Ascending aorta (tissue), 2 donors: Measurements from ENCODE around the gene NME7. TPM values are rescaled to one million over a fixed set of nuclear protein-coding genes. Genes with fewer than 3 reads are reported as not detected.

Source experiments
- DNase-seq, 2 donors: peaks; one replicate each; pipeline ENCODE4 v3.0.0-alpha.2; 2019; ENCODE audit warnings: low spot score in 2 of 2
- H3K27ac ChIP-seq, 2 donors: fragments of 200-600 bp; sonication (generic); one replicate each; pipeline ENCODE4 v1.5.1; 2016 to 2017; ENCODE audit warnings: mild to moderate bottlenecking in 1 of 2
- H3K27me3 ChIP-seq: fragments of 200-600 bp; sonication (generic); one replicate; pipeline ENCODE4 v1.5.1; 2017
- H3K36me3 ChIP-seq, 2 donors: fragments of 200-600 bp; sonication (generic); one replicate each; pipeline ENCODE4 v1.5.1; 2016
- H3K4me1 ChIP-seq, 2 donors: fragments of 200-600 bp; sonication (generic); one replicate each; pipeline ENCODE4 v1.5.1; 2016 to 2017; ENCODE audit warnings: mild to moderate bottlenecking in 1 of 2
- H3K4me3 ChIP-seq, 2 donors: fragments of 200-600 bp; sonication (generic); one replicate each; pipeline ENCODE4 v1.5.1; 2016 to 2017; ENCODE audit warnings: mild to moderate bottlenecking in 1 of 2
- H3K9me3 ChIP-seq, 2 donors: fragments of 200-600 bp; sonication (generic); one replicate each; pipeline ENCODE4 v1.5.1; 2016
- CTCF ChIP-seq, 3 experiments: fragments of 200-600 bp in 2 of 3; fragments of 450-650 bp in 1 of 3; sonication (generic) in 2 of 3; IDR thresholded peaks; one replicate each; pipeline ENCODE4 v1.5.1; 2016 to 2019; ENCODE audit warnings: antibody characterized with exemption in 3 of 3, mild to moderate bottlenecking in 1 of 3, moderate library complexity in 1 of 3
- intact Hi-C: fragments of 100-400 bp; cut with DNase I; formaldehyde crosslinking; loops from one replicate; pipeline ENCODE4 v1.15.1; 2023
- total RNA-seq: library from RNA; depleted of rRNA; stranded (reverse); fragments of >200 nt; gene quantifications from one replicate; pipeline ENCODE4 v1.1.0, GENCODE V29; 2016

The NME7 gene
- total RNA-seq, 1 donor from 2014 or later = 4.9 TPM

GRCh38 chr1:169236880-169237279, 130.7 kb downstream of the NME7 start:
- Histone ChIP-seq H3K4me1 (peaks cover 0 to 6% of the 10 kb centered on the region in 2 donors), H3K27ac (no peak overlapping the region)

GRCh38 chr1:169236143-169236542, 131.5 kb downstream of the NME7 start:
- Histone ChIP-seq H3K9me3 (no peaks in the 10 kb centered on the region), H3K4me1 (peaks cover 0 to 4% of the 10 kb centered on the region in 2 donors), H3K36me3 (no peaks in the 10 kb centered on the region), H3K27me3 (no peaks in the 10 kb centered on the region), H3K27ac (peak overlapping the region in 1 of 2 donors; percentile 37), H3K4me3 (no peak overlapping the region)
- intact Hi-C loops = no loop called here
- no peak for DNase-seq
- TF ChIP-seq CTCF (IDR thresholded peaks at IDR 0.05) = no peak

More at GRCh38 chr1:169236880-169237279, 130.7 kb downstream of the NME7 start:
- TF ChIP-seq CTCF (IDR thresholded peaks at IDR 0.05) = no peak
- Histone ChIP-seq H3K4me3 (no peak overlapping the region), H3K36me3 (no peaks in the 10 kb centered on the region), H3K9me3 (no peaks in the 10 kb centered on the region), H3K27me3 (no peaks in the 10 kb centered on the region)
- intact Hi-C loops = no loop called here
- no peak for DNase-seq

GRCh38 chr1:169235568-169235967, 132.0 kb downstream of the NME7 start:
- TF ChIP-seq CTCF (IDR thresholded peaks at IDR 0.05) = no peak
- peaks cover 0 to 3% of the 10 kb centered on the region in 2 donors for H3K4me1 ChIP-seq
- intact Hi-C loops = no loop called here
- DNase-seq = no peak
- no peaks in the 10 kb centered on the region for H3K27me3 ChIP-seq
- no peaks in the 10 kb centered on the region for H3K9me3 ChIP-seq
- no peak overlapping the region for H3K4me3 ChIP-seq
- no peaks in the 10 kb centered on the region for H3K36me3 ChIP-seq
- H3K27ac ChIP-seq = peak overlapping the region in 1 of 2 donors; percentile 37

GRCh38 chr1:169234780-169235179, 132.8 kb downstream of the NME7 start:
- DNase-seq = no peak
- H3K36me3 ChIP-seq = no peaks in the 10 kb centered on the region
- H3K27me3 ChIP-seq = no peaks in the 10 kb centered on the region
- H3K9me3 ChIP-seq = no peaks in the 10 kb centered on the region
- no peak overlapping the region for H3K4me3 ChIP-seq
- TF ChIP-seq CTCF (IDR thresholded peaks at IDR 0.05) = no peak
- intact Hi-C loops = no loop called here
- peaks cover 0 to 3% of the 10 kb centered on the region in 2 donors for H3K4me1 ChIP-seq
- no peak overlapping the region for H3K27ac ChIP-seq

- Histone ChIP-seq H3K27ac (no peak overlapping the region), H3K4me1 (no peaks in the 10 kb centered on the region), H3K9me3 (no peaks in the 10 kb centered on the region), H3K27me3 (no peaks in the 10 kb centered on the region), H3K36me3 (peaks cover 0 to 3% of the 10 kb centered on the region in 2 donors), H3K4me3 (no peak overlapping the region)
- intact Hi-C loops = no loop called here
- no peak for TF ChIP-seq CTCF (IDR thresholded peaks at IDR 0.05)
- DNase-seq = no peak
Measured at GRCh38 chr1:169217636-169218035, 150.0 kb downstream of the NME7 start.

- H3K9me3 ChIP-seq = no peaks in the 10 kb centered on the region
- no peak overlapping the region for H3K27ac ChIP-seq
- no peaks in the 10 kb centered on the region for H3K4me1 ChIP-seq
- peaks cover 0 to 3% of the 10 kb centered on the region in 2 donors for H3K36me3 ChIP-seq
- H3K27me3 ChIP-seq = no peaks in the 10 kb centered on the region
- H3K4me3 ChIP-seq = no peak overlapping the region
- intact Hi-C loops = no loop called here
- DNase-seq = no peak
- TF ChIP-seq CTCF (IDR thresholded peaks at IDR 0.05) = no peak
Measured at GRCh38 chr1:169214598-169214997, 153.0 kb downstream of the NME7 start.
